GM21360 (cell line): ENCODE data around the gene SLC29A2.

Experiments
- ATAC-seq: cut with Tn5 transposase; IDR thresholded peaks from one replicate; pipeline ENCODE4 v1.9.1; 2021; ENCODE audit warnings: mild to moderate bottlenecking, moderate library complexity; ENCODE audit not compliant: unreplicated experiment

Gene SLC29A2

GRCh38 chr11:66335531-66336233 lies 35.9 kb downstream of the SLC29A2 start:
- no peak for ATAC-seq

GRCh38 chr11:66334605-66335442 lies 36.7 kb downstream of the SLC29A2 start:
- ATAC-seq: no peak

- ATAC-seq: no peak
Measured at GRCh38 chr11:66333896-66334604, 37.5 kb downstream of the SLC29A2 start.

- ATAC-seq: no peak
Measured at GRCh38 chr11:66333220-66333877, 38.2 kb downstream of the SLC29A2 start.

GRCh38 chr11:66332371-66333219 lies 39.0 kb downstream of the SLC29A2 start:
- no peak for ATAC-seq

- no peak for ATAC-seq
Measured at GRCh38 chr11:66331542-66332370, 39.8 kb downstream of the SLC29A2 start.

GRCh38 chr11:66330931-66331330 lies 40.6 kb downstream of the SLC29A2 start:
- ATAC-seq: no peak

- ATAC-seq: no peak
Measured at GRCh38 chr11:66329165-66329673, 42.3 kb downstream of the SLC29A2 start.

- peak; percentile 47 for ATAC-seq
Measured at GRCh38 chr11:66328302-66329144, 43.0 kb downstream of the SLC29A2 start.

- peak; percentile 8 for ATAC-seq
Measured at GRCh38 chr11:66328031-66328301, 43.6 kb downstream of the SLC29A2 start.

GRCh38 chr11:66327171-66328030 lies 44.2 kb downstream of the SLC29A2 start:
- ATAC-seq: no peak

- ATAC-seq: no peak
Measured at GRCh38 chr11:66326261-66327111, 45.1 kb downstream of the SLC29A2 start.

GRCh38 chr11:66325263-66325671 lies 46.3 kb downstream of the SLC29A2 start:
- ATAC-seq: no peak

- no peak for ATAC-seq
Measured at GRCh38 chr11:66324664-66325063, 46.9 kb downstream of the SLC29A2 start.

GRCh38 chr11:66323684-66324083 lies 47.9 kb downstream of the SLC29A2 start:
- ATAC-seq: no peak

- no peak for ATAC-seq
Measured at GRCh38 chr11:66322732-66323427, 48.7 kb downstream of the SLC29A2 start.
